GM10248 (cell line): ENCODE data around the gene PLVAP.
A peak's percentile ranks its signal among the peaks of the same experiment; 100 is the strongest.

Experiments
- CTCF ChIA-PET: fragments of 300-600 bp; sonication (Branson Sonifier 250); formaldehyde crosslinking; extraction: SDS; loops from one replicate; lab custom pipeline; 2021; ENCODE audit warnings: antibody characterized with exemption; lab: Yijun Ruan, JAX
- POLR2A ChIA-PET: fragments of 350-650 bp; sonication (Branson Sonifier 250); formaldehyde crosslinking; extraction: SDS; loops from one replicate; lab custom pipeline; 2020; ENCODE audit warnings: antibody characterized with exemption; lab: Yijun Ruan, JAX
- DNase-seq: peaks from one replicate; pipeline ENCODE4 v3.0.0; 2012; ENCODE audit errors: extremely low spot score
- CTCF ChIP-seq: IDR thresholded peaks from 2 replicates; pipeline ENCODE4 v1.5.1; 2012; ENCODE audit warnings: mild to moderate bottlenecking, low read depth; ENCODE audit errors: extremely low read depth, missing control alignments, control extremely low read depth

The PLVAP gene

GRCh38 chr19:17376935-17377600 is at the start of gene PLVAP:
PLVAP (minus strand) TSS chr19:17377342; CDS start chr19:17377288, 54 bp downstream.
- ChIA-PET CTCF (interaction anchor here (1.0 to 3.5 kb wide), 4 partner anchors 9 to 43 kb away, joined by 3 to 11 read pairs (median 9); partner anchors contain the start of gene MVB12A), POLR2A (no interaction called here)
- no peak for DNase-seq
- TF ChIP-seq CTCF, result no peak

- DNase-seq, result peak; percentile 66
- CTCF ChIA-PET, result interaction anchor here (1.1 to 2.5 kb wide), 3 partner anchors 8 to 71 kb away, joined by 3 to 10 read pairs (median 6); no protein-coding TSS in a partner anchor
- POLR2A ChIA-PET, result no interaction called here
- peak; percentile 72 for TF ChIP-seq CTCF
These were observed 47.7 kb upstream of the PLVAP start for GRCh38 chr19:17424743-17425365.

GRCh38 chr19:17423429-17424208 is 46.5 kb upstream of the PLVAP start:
- DNase-seq, result no peak
- no peak for TF ChIP-seq CTCF
- ChIA-PET POLR2A (no interaction called here), CTCF (interaction anchor here (1.0 to 2.5 kb wide), 3 partner anchors 9 to 42 kb away, joined by 3 to 10 read pairs (median 3); no protein-coding TSS in a partner anchor)

GRCh38 chr19:17421942-17422341 is 44.8 kb upstream of the PLVAP start:
- POLR2A ChIA-PET, result interaction anchor here (0.6 kb wide), 1 partner anchor 73 kb away, joined by 3 read pairs; no protein-coding TSS in a partner anchor
- no peak for TF ChIP-seq CTCF
- CTCF ChIA-PET, result interaction anchor here (1.0 kb wide), 1 partner anchor 10 kb away, joined by 4 read pairs; no protein-coding TSS in a partner anchor
- DNase-seq, result no peak

GRCh38 chr19:17420475-17420924 is 43.4 kb upstream of the PLVAP start:
- CTCF ChIA-PET, result interaction anchor here (0.7 to 1.8 kb wide), 6 partner anchors 10 to 76 kb away, joined by 3 to 11 read pairs (median 3); no protein-coding TSS in a partner anchor

More at GRCh38 chr19:17420475-17420924, 43.4 kb upstream of the PLVAP start:
- no peak for TF ChIP-seq CTCF
- POLR2A ChIA-PET, result interaction anchor here (1.6 kb wide), 1 partner anchor 15 kb away, joined by 10 read pairs; the partner anchor contains the start of gene BST2
- DNase-seq, result peak; percentile 51
